MV-4-11 (cell line): ENCODE data around the gene MAGEA2B.
"Not testable (repeated sequence)": the region's sequence is repeated elsewhere in the genome, so short reads cannot be mapped to it uniquely, and the experiment has no call there.

ENCODE experiments used
- DNase-seq: peaks from one replicate; lab custom pipeline; 2025; lab: John Stamatoyannopoulos, UW

The MAGEA2B gene

GRCh38 chrX:152713815-152714787 lies at the start of gene MAGEA2B:
MAGEA2B (plus strand) TSS chrX:152714628; CDS start chrX:152717107, 2,479 bp downstream.
- not testable (repeated sequence) for DNase-seq

- no peak for DNase-seq
These were observed 40.3 kb upstream of the MAGEA2B start for GRCh38 chrX:152674135-152674534.

DNA sequence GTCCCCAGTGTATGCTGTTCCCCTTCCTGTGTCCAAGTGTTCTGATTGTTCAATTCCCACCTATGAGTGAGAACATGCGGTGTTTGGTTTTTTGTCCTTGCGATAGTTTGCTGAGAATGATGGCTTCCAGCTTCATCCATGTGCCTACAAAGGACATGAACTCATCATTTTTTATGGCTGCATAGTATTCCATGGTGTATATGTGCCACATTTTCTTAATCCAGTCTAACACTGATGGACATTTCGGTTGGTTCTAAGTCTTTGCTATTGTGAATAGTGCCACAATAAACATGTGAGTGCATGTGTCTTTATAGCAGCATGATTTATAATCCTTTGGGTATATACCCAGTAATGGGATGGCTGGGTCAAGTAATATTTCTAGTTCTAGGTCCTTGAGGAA lies 39.8 kb upstream of the MAGEA2B start:
- DNase-seq = not testable (repeated sequence)

DNA sequence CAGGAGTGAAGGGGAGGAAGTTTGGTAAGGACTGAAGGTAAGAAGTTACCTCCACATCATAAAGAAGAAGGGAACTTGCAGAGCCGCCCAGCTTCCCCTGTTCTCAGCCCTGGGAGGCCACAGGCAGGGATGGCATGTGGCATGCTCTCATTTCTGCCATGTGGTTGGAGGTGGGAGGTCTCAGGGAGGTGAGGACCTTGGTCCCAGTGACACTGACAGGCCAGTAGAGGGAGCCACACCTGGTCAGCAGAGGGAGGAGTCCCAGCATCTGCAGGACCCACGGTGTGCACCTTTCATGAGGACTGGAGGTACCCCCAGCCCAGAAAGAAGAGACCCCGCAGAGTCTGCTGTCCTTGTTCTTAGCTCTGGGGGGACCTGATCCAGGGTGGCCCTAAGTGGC lies 33.4 kb upstream of the MAGEA2B start:
- not testable (repeated sequence) for DNase-seq

DNA sequence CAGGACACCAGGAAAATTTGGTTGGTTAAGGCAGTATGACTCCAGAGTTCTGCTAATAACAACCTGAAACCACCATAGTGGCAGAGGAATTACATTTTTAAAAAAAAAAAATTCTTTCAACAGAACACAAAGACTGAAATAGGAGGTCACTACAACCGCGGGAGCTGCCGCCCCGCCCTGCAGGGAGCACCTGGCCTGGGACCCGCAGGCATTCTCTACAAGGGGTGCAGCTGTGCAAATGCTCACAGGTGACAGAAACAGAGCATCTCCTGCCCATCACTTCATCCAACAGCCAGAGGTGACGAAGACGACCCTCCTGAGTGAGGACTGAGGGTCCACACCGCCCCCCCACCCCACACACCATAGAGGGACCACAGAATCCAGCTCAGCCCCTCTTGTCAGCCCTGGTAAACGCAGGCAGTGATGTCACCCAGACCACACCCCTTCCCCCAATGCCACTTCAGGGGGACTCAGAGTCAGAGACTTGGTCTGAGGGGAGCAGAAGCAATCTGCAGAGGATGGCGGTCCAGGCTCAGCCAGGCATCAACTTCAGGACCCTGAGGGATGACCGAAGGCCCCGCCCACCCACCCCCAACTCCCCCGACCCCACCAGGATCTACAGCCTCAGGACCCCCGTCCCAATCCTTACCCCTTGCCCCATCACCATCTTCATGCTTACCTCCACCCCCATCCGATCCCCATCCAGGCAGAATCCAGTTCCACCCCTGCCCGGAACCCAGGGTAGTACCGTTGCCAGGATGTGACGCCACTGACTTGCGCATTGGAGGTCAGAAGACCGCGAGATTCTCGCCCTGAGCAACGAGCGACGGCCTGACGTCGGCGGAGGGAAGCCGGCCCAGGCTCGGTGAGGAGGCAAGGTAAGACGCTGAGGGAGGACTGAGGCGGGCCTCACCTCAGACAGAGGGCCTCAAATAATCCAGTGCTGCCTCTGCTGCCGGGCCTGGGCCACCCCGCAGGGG lies 16.2 kb upstream of the MAGEA2B start, which contains the start of gene MAGEA3:
TSS of gene MAGEA3 (plus strand) at position 843 of the 980 bp plus-strand sequence. CDS start 2,039 bp downstream, outside the sequence.
- DNase-seq = not testable (repeated sequence)

DNA sequence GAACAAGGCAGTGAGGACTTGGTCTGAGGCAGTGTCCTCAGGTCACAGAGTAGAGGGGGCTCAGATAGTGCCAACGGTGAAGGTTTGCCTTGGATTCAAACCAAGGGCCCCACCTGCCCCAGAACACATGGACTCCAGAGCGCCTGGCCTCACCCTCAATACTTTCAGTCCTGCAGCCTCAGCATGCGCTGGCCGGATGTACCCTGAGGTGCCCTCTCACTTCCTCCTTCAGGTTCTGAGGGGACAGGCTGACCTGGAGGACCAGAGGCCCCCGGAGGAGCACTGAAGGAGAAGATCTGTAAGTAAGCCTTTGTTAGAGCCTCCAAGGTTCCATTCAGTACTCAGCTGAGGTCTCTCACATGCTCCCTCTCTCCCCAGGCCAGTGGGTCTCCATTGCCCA lies 14.0 kb upstream of the MAGEA2B start:
- DNase-seq = not testable (repeated sequence)

GRCh38 chrX:152706500-152706899 lies 7.9 kb upstream of the MAGEA2B start:
- not testable (repeated sequence) for DNase-seq

DNA sequence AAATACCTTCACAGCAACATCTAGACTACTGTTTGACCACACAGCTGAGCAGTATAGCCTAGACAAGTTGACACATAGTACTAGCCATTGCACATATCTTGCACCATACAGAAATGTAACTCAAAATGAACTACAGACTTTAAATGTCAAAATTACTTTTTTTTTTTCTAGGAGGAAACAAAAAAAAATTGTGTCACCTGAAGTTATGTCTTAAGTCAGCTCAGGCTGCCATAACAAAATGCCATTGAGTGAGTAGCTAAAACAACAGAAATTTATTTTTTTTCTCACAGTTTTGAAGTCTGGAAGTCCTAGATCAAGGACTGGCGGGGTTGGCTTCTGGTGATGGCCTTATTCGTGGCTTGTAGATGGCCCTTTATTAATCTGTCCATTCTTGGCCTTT lies 5.3 kb upstream of the MAGEA2B start, which contains the start of gene CSAG2:
TSS of gene CSAG2 (minus strand) at position 101 of the 400 bp plus-strand sequence. CDS start 161 bp downstream, outside the sequence.
- not testable (repeated sequence) for DNase-seq

GRCh38 chrX:152713195-152713594 lies 1.2 kb upstream of the MAGEA2B start:
- DNase-seq = not testable (repeated sequence)

- DNase-seq = no peak
These were observed 11.0 kb downstream of the MAGEA2B start for GRCh38 chrX:152725409-152725808.

DNA sequence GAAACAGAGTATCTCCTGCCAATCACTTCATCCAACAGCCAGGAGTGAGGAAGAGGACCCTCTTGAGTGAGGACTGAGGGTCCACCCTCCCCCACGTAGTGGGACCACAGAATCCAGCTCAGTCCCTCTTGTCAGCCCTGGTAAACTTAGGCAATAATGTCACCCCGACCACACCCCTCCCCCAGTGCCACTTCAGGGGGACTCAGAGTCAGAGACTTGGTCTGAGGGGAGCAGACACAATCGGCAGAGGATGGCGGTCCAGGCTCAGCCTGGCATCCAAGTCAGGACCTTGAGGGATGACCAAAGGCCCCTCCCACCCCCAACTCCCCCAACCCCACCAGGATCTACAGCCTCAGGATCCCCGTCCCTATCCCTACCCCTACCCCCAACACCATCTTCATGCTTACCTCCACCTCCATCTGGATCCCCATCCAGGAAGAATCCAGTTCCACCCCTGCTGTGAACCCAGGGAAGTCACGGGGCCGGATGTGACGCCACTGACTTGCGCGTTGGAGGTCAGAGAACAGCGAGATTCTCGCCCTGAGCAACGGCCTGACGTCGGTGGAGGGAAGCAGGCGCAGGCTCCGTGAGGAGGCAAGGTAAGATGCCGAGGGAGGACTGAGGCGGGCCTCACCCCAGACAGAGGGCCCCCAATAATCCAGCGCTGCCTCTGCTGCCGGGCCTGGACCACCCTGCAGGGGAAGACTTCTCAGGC lies 19.0 kb downstream of the MAGEA2B start, which contains the start of the genes CSAG1 and MAGEA12:
TSS of gene CSAG1 (minus strand) at position 461 of the 715 bp plus-strand sequence. CDS start 1,261 bp downstream, outside the sequence.
TSS of gene MAGEA12 (plus strand) at position 497 of the 715 bp plus-strand sequence. CDS start 2,405 bp downstream, outside the sequence.
- DNase-seq = no peak

DNA sequence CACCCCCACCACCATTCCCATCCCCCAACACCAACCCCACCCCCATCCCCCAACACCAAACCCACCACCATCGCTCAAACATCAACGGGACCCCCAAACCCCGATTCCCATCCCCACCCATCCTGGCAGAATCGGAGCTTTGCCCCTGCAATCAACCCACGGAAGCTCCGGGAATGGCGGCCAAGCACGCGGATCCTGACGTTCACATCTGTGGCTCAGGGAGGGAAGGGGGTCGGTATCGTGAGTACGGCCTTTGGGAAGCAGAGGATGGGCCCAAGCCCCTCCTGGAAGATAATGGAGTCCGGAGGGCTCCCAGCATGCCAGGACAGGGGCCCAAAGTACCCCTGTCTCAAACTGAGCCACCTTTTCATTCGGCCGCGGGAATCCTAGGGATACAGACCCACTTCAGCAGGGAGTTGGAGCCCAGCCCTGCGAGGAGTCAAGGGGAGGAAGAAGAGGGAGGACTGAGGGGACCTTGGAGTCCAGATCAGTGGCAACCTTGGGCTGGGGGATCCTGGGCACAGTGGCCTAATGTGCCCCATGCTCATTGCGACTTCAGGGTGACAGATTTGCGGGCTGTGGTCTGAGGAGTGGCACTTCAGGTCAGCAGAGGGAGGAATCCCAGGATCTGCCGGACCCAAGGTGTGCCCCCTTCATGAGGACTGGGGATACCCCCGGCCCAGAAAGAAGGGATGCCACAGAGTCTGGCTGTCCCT lies 19.9 kb downstream of the MAGEA2B start:
- not testable (repeated sequence) for DNase-seq

DNA sequence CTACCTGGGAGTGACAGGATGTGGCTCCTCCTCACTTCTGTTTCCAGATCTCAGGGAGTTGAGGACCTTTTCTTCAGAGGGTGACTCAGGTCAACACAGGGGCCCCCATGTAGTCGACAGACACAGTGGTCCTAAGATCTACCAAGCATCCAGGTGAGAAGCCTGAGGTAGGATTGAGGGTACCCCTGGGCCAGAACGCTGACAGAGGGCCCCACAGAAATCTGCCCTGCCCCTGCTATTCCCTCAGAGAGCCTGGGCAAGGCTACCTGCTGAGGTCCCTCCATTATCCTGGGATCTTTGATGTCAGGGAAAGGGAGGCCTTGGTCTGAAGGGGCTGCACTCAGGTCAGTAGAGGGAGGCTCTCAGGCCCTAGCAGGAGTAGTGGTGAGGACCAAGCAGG lies 20.7 kb downstream of the MAGEA2B start:
- DNase-seq = no peak

DNA sequence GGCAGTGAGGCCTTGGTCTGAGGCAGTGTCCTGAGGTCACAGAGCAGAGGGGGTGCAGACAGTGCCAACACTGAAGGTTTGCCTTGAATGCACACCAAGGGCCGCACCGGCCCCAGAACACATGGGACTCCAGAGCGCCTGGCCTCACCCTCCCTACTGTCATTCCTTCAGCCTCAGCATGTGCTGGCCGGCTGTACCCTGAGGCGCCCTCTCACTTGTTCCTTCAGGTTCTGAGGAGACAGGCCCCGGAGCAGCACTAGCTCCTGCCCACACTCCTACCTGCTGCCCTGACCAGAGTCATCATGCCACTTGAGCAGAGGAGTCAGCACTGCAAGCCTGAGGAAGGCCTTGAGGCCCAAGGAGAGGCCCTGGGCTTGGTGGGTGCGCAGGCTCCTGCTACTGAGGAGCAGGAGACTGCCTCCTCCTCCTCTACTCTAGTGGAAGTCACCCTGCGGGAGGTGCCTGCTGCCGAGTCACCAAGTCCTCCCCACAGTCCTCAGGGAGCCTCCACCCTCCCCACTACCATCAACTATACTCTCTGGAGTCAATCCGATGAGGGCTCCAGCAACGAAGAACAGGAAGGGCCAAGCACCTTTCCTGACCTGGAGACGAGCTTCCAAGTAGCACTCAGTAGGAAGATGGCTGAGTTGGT lies 21.6 kb downstream of the MAGEA2B start:
- no peak for DNase-seq

DNA sequence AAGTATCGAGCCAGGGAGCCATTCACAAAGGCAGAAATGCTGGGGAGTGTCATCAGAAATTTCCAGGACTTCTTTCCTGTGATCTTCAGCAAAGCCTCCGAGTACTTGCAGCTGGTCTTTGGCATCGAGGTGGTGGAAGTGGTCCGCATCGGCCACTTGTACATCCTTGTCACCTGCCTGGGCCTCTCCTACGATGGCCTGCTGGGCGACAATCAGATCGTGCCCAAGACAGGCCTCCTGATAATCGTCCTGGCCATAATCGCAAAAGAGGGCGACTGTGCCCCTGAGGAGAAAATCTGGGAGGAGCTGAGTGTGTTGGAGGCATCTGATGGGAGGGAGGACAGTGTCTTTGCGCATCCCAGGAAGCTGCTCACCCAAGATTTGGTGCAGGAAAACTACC lies 22.1 kb downstream of the MAGEA2B start:
- not testable (repeated sequence) for DNase-seq

GRCh38 chrX:152738560-152738959 lies 24.1 kb downstream of the MAGEA2B start:
- no peak for DNase-seq

DNA sequence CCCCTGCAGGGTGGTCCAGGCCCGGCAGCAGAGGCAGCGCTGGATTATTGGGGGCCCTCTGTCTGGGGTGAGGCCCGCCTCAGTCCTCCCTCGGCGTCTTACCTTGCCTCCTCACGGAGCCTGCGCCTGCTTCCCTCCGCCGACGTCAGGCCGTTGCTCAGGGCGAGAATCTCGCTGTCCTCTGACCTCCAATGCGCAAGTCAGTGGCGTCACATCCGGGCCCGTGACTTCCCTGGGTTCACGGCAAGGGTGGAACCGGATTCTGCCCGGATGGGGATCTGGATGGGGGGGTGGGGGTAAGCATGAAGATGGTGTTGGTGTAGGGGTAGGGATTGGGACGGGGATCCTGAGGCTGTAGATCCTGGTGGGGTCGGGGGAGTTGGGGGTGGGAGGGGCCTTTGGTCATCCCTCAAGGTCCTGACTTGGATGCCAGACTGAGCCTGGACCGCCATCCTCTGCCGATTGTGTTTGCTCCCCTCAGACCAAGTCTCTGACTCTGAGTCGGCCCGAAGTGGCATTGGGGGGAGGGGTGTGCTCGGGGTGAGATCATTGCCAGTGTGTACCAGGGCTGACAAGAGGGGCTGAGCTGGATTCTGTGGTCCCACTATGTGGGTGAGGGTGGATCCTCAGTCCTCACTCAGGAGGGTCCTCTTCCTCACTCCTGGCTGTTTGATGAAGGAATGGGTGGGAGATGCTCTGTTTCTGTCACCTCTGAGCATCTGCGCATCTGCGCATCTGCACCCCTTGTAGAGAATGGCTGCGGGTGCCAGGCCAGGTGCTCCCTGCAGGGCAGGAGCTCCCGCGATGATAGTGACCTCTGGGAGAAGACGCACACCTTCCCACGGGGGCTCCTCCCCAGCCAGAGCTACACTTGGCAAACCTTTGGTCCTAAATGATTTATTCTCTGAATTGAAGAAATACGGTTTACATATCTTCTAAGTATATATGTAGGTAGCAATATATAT lies 39.5 kb downstream of the MAGEA2B start, which contains the start of gene MAGEA2:
TSS of gene MAGEA2 (minus strand) at position 157 of the 965 bp plus-strand sequence. CDS start 2,479 bp downstream, outside the sequence.
- DNase-seq = not testable (repeated sequence)

DNA sequence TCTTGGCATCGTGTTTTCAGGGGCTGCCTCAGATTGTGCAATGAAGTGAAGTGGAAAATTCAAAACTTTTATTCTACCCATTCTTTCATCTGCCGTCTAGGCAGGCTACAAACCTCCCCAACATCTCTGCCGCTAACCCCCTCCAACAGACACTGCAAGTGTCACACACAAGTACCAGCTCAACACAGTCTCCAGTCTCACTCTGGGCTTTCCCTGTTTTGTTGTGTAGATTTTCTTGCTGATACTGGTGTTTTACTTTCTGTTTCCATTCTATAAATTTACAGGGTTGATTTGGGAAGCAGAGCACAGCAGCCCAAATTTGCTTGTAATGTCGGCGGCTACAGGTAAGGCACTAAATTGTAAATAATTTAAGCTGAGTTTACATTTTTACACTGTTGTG lies 40.4 kb downstream of the MAGEA2B start:
- DNase-seq = not testable (repeated sequence)
